B cell (primary cell): ENCODE results near the gene DENND1C.

Source experiments
- CTCF ChIP-seq: fragments of 200-600 bp; IDR thresholded peaks from one replicate; pipeline ENCODE4 v1.8.0; 2022; ENCODE audit warnings: antibody characterized with exemption, mild to moderate bottlenecking
- EZH2 ChIP-seq: IDR thresholded peaks from 2 replicates; pipeline ENCODE4 v1.6.1; 2012; ENCODE audit warnings: borderline replicate concordance, low read depth, mild to moderate bottlenecking, moderate library complexity, low read length; ENCODE audit not compliant: insufficient read depth, poor library complexity, severe bottlenecking

GRCh38 chr19:6479836-6480398 lies 1.7 kb downstream of the DENND1C start:
- TF ChIP-seq CTCF (no peak), EZH2 (no peak)
